DND-41 (cell line): ENCODE measurements around the gene MAPKAPK2.

ENCODE experiments used
- ATAC-seq: fragments of 200-7000 bp; cut with Tn5 transposase; 3 replicates; pipeline ENCODE4 v1.9.1; 2021; ENCODE audit warnings: low read depth; ENCODE audit not compliant: insufficient read depth
- DNase-seq: peaks from one replicate; pipeline ENCODE4 v3.0.0-alpha.2; 2020
- H2AFZ ChIP-seq: 2 replicates; pipeline ENCODE4 v1.6.0; 2012; ENCODE audit warnings: low read depth, low read length
- H3K27ac ChIP-seq: 2 replicates; pipeline ENCODE4 v1.5.1; 2012; ENCODE audit warnings: low read length, inconsistent platforms
- H3K27me3 ChIP-seq: fragments of 200-600 bp; sonication (generic); 2 replicates; pipeline ENCODE4 v1.6.0; 2012; ENCODE audit warnings: low read length, mild to moderate bottlenecking, inconsistent platforms; ENCODE audit not compliant: insufficient read depth, poor library complexity
- H3K36me3 ChIP-seq: 2 replicates; pipeline ENCODE4 v1.5.1; 2012; ENCODE audit warnings: low read length, inconsistent platforms; ENCODE audit not compliant: insufficient read depth
- H3K4me1 ChIP-seq: 2 replicates; pipeline ENCODE4 v1.5.1; 2012; ENCODE audit warnings: mild to moderate bottlenecking, low read length; ENCODE audit not compliant: insufficient read depth
- H3K4me2 ChIP-seq: 2 replicates; pipeline ENCODE4 v1.6.0; 2012; ENCODE audit warnings: mild to moderate bottlenecking, moderate library complexity, low read length, inconsistent platforms; ENCODE audit not compliant: insufficient read depth
- H3K4me3 ChIP-seq, 2 experiments: fragments of 200-600 bp in 1 of 2; shearing (Covaris generic) in 1 of 2; 2 replicates each; pipeline ENCODE4 v1.5.1; 2012 to 2016; ENCODE audit warnings: inconsistent platforms in 2 of 2, low read length in 2 of 2, mild to moderate bottlenecking in 2 of 2, low read depth in 1 of 2, moderate library complexity in 1 of 2
- H3K79me2 ChIP-seq: 2 replicates; pipeline ENCODE4 v1.6.0; 2012; ENCODE audit warnings: low read length, inconsistent platforms; ENCODE audit not compliant: insufficient read depth
- H3K9ac ChIP-seq: 2 replicates; pipeline ENCODE4 v1.6.0; 2012; ENCODE audit warnings: low read depth, mild to moderate bottlenecking, inconsistent platforms, low read length, moderate library complexity
- H3K9me3 ChIP-seq: 2 replicates; pipeline ENCODE4 v1.5.1; 2012; ENCODE audit warnings: low read length, moderate library complexity, mild to moderate bottlenecking, inconsistent platforms; ENCODE audit not compliant: insufficient read depth, severe bottlenecking
- H4K20me1 ChIP-seq: 2 replicates; pipeline ENCODE4 v1.6.0; 2012; ENCODE audit warnings: low read length; ENCODE audit not compliant: insufficient read depth
- EZH2 ChIP-seq: IDR thresholded peaks from 3 replicates; pipeline ENCODE4 v1.6.1; 2012; ENCODE audit warnings: borderline replicate concordance, low read depth, mild to moderate bottlenecking, moderate library complexity, low read length, inconsistent platforms; ENCODE audit not compliant: severe bottlenecking
- TF ChIP-seq, protein P1 (sequence below): IDR thresholded peaks from 2 replicates; pipeline ENCODE4 v1.5.1; 2012; ENCODE audit warnings: borderline replicate concordance, low read length, moderate library complexity, mild to moderate bottlenecking; ENCODE audit not compliant: poor library complexity, severe bottlenecking; ENCODE audit errors: extremely low read depth

MAPKAPK2 gene

DNA sequence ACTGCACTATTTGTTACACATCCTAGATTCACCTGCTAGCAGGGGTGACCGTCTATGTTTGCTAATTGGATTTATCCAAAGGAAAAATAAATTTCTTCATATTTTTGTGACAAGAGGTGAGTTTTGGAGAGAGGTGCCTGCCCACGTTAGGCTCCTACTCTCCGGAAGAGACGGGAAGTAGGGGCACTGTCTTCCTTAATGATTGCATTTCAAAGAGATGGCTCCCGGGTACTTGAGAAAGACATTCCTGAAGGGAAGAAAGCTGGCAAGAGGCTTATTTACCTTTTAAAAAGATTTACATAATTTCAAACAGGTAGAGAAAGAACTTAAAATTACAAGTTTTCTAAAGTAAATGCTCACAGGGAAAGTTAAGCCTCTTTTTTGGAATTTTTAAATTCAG lies 67.2 kb downstream of the MAPKAPK2 start:
- TF ChIP-seq EZH2: no peak
- TF ChIP-seq, protein P1, sequence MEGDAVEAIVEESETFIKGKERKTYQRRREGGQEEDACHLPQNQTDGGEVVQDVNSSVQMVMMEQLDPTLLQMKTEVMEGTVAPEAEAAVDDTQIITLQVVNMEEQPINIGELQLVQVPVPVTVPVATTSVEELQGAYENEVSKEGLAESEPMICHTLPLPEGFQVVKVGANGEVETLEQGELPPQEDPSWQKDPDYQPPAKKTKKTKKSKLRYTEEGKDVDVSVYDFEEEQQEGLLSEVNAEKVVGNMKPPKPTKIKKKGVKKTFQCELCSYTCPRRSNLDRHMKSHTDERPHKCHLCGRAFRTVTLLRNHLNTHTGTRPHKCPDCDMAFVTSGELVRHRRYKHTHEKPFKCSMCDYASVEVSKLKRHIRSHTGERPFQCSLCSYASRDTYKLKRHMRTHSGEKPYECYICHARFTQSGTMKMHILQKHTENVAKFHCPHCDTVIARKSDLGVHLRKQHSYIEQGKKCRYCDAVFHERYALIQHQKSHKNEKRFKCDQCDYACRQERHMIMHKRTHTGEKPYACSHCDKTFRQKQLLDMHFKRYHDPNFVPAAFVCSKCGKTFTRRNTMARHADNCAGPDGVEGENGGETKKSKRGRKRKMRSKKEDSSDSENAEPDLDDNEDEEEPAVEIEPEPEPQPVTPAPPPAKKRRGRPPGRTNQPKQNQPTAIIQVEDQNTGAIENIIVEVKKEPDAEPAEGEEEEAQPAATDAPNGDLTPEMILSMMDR: no peak
- H4K20me1 ChIP-seq: no peaks in the 10 kb centered on the region
- H3K9ac ChIP-seq: no peak overlapping the region
- DNase-seq (no peak), ATAC-seq (no peak)
- no peak overlapping the region for H3K4me3 ChIP-seq
- H3K4me2 ChIP-seq: no peak overlapping the region
- H3K4me1 ChIP-seq: peaks cover 12% of the 10 kb centered on the region
- no peak overlapping the region for H3K27ac ChIP-seq
- no peaks in the 10 kb centered on the region for H3K36me3 ChIP-seq
- H3K9me3 ChIP-seq: no peaks in the 10 kb centered on the region
- H3K27me3 ChIP-seq: no peaks in the 10 kb centered on the region
- no peaks in the 10 kb centered on the region for H3K79me2 ChIP-seq
- no peak overlapping the region for H2AFZ ChIP-seq

DNA sequence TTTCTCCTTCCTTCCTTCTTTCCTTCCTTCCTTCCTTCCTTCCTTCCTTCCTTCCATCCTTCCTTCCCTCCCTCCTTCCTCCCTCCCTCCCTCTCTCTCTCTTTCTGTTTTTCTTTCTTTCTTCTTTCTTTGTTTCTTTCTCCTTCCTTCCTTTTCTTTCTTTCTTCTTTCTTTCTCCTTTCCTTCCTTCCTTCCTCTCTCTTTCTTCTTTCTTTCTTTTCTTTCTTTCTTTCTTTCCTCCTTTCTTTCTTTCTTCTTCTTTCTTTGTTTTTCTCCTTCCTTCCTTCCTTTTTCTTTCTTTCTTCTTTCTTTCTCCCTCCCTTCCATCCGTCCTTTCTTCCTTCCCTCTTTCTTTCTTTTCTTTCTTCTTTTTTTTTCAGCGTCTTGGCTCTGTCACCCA lies 67.8 kb downstream of the MAPKAPK2 start:
- H3K9ac ChIP-seq: no peak overlapping the region
- H3K4me1 ChIP-seq: peaks cover 18% of the 10 kb centered on the region
- H3K27ac ChIP-seq: no peak overlapping the region
- no peaks in the 10 kb centered on the region for H3K27me3 ChIP-seq
- no peak for ATAC-seq
- H3K9me3 ChIP-seq: no peaks in the 10 kb centered on the region
- no peak for DNase-seq
- no peak overlapping the region for H3K4me3 ChIP-seq
- no peaks in the 10 kb centered on the region for H3K36me3 ChIP-seq
- no peak overlapping the region for H3K4me2 ChIP-seq
- no peak overlapping the region for H2AFZ ChIP-seq
- no peaks in the 10 kb centered on the region for H4K20me1 ChIP-seq
- no peak for TF ChIP-seq EZH2
- TF ChIP-seq, protein P1: no peak
- H3K79me2 ChIP-seq: no peaks in the 10 kb centered on the region

DNA sequence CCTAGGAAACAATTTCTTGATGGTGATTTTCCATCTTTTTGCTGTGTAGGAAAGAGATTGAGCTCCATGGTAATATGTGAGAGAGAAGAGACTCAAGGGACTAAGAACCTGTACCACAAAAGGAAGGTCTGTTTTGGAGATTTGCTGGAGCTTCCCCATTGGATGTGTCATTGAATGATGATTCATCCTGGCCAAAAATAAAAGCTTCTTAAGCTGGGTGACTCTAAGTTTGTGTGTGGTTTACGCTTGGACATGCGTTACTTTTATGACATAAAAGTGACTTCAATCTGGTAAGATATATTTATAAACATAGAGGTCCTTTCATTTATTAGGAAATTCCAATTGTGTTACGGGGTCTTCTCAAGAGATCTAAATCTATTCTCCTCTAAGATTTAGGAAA lies 68.4 kb downstream of the MAPKAPK2 start:
- TF ChIP-seq, protein P1: no peak
- no peak for TF ChIP-seq EZH2
- Histone ChIP-seq H3K27ac (no peak overlapping the region), H3K27me3 (no peaks in the 10 kb centered on the region), H4K20me1 (no peaks in the 10 kb centered on the region), H3K9ac (no peak overlapping the region), H3K4me1 (peaks cover 25% of the 10 kb centered on the region), H3K79me2 (no peaks in the 10 kb centered on the region), H2AFZ (no peak overlapping the region), H3K4me2 (no peak overlapping the region), H3K9me3 (no peaks in the 10 kb centered on the region), H3K4me3 (no peak overlapping the region), H3K36me3 (no peaks in the 10 kb centered on the region)
- ATAC-seq (no peak), DNase-seq (no peak)

DNA sequence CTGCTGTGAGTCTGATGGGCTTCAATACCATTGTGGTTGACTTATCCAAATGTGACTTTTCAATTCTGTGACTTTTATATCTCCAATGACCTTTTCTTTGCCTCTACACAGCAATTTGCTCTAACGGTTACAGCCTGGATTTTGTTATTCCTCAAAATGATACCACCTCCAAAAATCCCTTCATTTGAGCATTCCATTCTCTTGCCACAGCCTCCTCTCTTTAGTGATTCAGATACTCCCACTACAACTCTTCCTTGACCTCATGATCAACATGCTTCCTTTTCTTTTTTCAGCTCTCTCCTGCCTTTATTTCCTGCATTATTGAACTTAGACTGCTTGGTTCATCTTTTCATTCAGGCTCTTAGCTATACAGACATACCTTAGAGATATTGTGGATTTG lies 69.3 kb downstream of the MAPKAPK2 start:
- H3K4me3 ChIP-seq: no peak overlapping the region
- H3K27me3 ChIP-seq: no peaks in the 10 kb centered on the region
- H3K27ac ChIP-seq: no peak overlapping the region
- no peak overlapping the region for H3K9ac ChIP-seq
- no peaks in the 10 kb centered on the region for H4K20me1 ChIP-seq
- no peaks in the 10 kb centered on the region for H3K9me3 ChIP-seq
- ATAC-seq (no peak), DNase-seq (no peak)
- peaks cover 33% of the 10 kb centered on the region for H3K4me1 ChIP-seq
- no peak for TF ChIP-seq EZH2
- TF ChIP-seq, protein P1: no peak
- H3K79me2 ChIP-seq: no peaks in the 10 kb centered on the region
- no peak overlapping the region for H2AFZ ChIP-seq
- no peak overlapping the region for H3K4me2 ChIP-seq
- no peaks in the 10 kb centered on the region for H3K36me3 ChIP-seq
